Osteoblast (primary cell): ENCODE data around the gene SYNGR3. TPM values are rescaled to one million over a fixed set of nuclear protein-coding genes. Genes with fewer than 3 reads are reported as not detected.

ENCODE experiments used
- DNase-seq: peaks from one replicate; pipeline ENCODE4 v3.0.0; 2011; ENCODE audit warnings: low spot score, mixed read lengths; ENCODE audit not compliant: insufficient read length; ENCODE audit errors: missing footprints
- H2AFZ ChIP-seq: 2 replicates; pipeline ENCODE4 v1.6.0; 2011; ENCODE audit warnings: mild to moderate bottlenecking, low read length
- H3K27ac ChIP-seq: 2 replicates; pipeline ENCODE4 v1.5.1; 2011; ENCODE audit warnings: mild to moderate bottlenecking, low read depth, low read length, moderate library complexity
- H3K27me3 ChIP-seq: 2 replicates; pipeline ENCODE4 v1.6.0; 2012; ENCODE audit warnings: mild to moderate bottlenecking, control low read depth, inconsistent platforms, low read length, moderate library complexity; ENCODE audit not compliant: insufficient read depth
- H3K36me3 ChIP-seq: 2 replicates; pipeline ENCODE4 v1.5.1; 2011; ENCODE audit warnings: mild to moderate bottlenecking, low read length, control low read depth, moderate library complexity; ENCODE audit not compliant: insufficient read depth
- H3K4me1 ChIP-seq: 2 replicates; pipeline ENCODE4 v1.5.1; 2011; ENCODE audit warnings: mild to moderate bottlenecking, low read length, control low read depth, moderate library complexity; ENCODE audit not compliant: insufficient read depth
- H3K4me2 ChIP-seq: 2 replicates; pipeline ENCODE4 v1.6.0; 2011; ENCODE audit warnings: mild to moderate bottlenecking, low read length; ENCODE audit not compliant: insufficient read depth
- H3K4me3 ChIP-seq: fragments of 200-600 bp; sonication (generic); 3 replicates; pipeline ENCODE4 v1.5.1; 2012; ENCODE audit warnings: mild to moderate bottlenecking, low read length, inconsistent platforms; ENCODE audit not compliant: insufficient read depth
- H3K79me2 ChIP-seq: 2 replicates; pipeline ENCODE4 v1.6.0; 2012; ENCODE audit warnings: mild to moderate bottlenecking, low read length, control low read depth, inconsistent platforms; ENCODE audit not compliant: insufficient read depth
- H3K9me3 ChIP-seq: 2 replicates; pipeline ENCODE4 v1.5.1; 2011; ENCODE audit warnings: low read depth, low read length, control low read depth
- H4K20me1 ChIP-seq: 2 replicates; pipeline ENCODE4 v1.6.0; 2012; ENCODE audit warnings: mild to moderate bottlenecking, low read length, control low read depth; ENCODE audit not compliant: insufficient read depth
- total RNA-seq: library from RNA; depleted of rRNA; stranded (reverse); fragments of >200 nt; gene quantifications from 2 replicates; pipeline ENCODE4 v1.2.3, GENCODE V29; 2012
- TF ChIP-seq, protein P1 (sequence below): IDR thresholded peaks from 2 replicates; pipeline ENCODE4 v1.5.1; 2011; ENCODE audit warnings: mild to moderate bottlenecking, low read depth, low read length, moderate library complexity; ENCODE audit errors: extremely low read depth

Gene SYNGR3
- total RNA-seq, 1 donor: under 0.01 TPM

- peaks cover 35% of the 10 kb centered on the region for H4K20me1 ChIP-seq
- no peaks in the 10 kb centered on the region for H3K9me3 ChIP-seq
- peak overlapping the region; percentile 91 for H3K4me3 ChIP-seq
- TF ChIP-seq, protein P1, sequence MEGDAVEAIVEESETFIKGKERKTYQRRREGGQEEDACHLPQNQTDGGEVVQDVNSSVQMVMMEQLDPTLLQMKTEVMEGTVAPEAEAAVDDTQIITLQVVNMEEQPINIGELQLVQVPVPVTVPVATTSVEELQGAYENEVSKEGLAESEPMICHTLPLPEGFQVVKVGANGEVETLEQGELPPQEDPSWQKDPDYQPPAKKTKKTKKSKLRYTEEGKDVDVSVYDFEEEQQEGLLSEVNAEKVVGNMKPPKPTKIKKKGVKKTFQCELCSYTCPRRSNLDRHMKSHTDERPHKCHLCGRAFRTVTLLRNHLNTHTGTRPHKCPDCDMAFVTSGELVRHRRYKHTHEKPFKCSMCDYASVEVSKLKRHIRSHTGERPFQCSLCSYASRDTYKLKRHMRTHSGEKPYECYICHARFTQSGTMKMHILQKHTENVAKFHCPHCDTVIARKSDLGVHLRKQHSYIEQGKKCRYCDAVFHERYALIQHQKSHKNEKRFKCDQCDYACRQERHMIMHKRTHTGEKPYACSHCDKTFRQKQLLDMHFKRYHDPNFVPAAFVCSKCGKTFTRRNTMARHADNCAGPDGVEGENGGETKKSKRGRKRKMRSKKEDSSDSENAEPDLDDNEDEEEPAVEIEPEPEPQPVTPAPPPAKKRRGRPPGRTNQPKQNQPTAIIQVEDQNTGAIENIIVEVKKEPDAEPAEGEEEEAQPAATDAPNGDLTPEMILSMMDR: no peak
- H3K27me3 ChIP-seq: no peaks in the 10 kb centered on the region
- peaks cover 22% of the 10 kb centered on the region for H3K4me1 ChIP-seq
- peaks cover 28% of the 10 kb centered on the region for H3K36me3 ChIP-seq
- H3K79me2 ChIP-seq: peaks cover 55% of the 10 kb centered on the region
- peak; percentile 61 for DNase-seq
- peak overlapping the region; percentile 93 for H3K27ac ChIP-seq
- peak overlapping the region; percentile 76 for H2AFZ ChIP-seq
- H3K4me2 ChIP-seq: peak overlapping the region; percentile 97
Measured at GRCh38 chr16:1965396-1966001, 24.3 kb upstream of the SYNGR3 start.

DNA sequence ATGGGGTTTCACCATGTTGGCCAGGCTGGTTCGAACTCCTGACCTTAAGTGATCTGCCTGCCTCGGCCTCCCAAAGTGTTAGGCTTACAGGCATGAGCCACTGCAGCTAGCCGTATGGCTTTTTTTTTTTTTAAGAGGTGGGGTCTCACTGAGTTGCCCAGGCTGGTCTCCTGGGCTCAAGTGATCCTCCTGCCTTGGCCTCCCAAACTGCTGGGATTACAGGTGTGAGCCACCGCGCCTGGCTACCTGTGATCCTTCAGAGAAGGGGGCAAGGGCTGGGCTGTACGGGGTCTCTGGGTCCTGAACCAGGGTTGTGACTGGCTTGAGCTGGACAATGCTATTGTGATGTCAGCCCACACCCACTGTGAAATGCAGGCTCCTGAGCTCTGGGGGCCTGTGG lies 23.3 kb upstream of the SYNGR3 start, which contains the start of gene RNF151:
Gene RNF151 (plus strand): TSS at position 397 of the 400 bp plus-strand sequence. CDS start 26 bp downstream, outside the sequence.
- TF ChIP-seq, protein P1: no peak

DNA sequence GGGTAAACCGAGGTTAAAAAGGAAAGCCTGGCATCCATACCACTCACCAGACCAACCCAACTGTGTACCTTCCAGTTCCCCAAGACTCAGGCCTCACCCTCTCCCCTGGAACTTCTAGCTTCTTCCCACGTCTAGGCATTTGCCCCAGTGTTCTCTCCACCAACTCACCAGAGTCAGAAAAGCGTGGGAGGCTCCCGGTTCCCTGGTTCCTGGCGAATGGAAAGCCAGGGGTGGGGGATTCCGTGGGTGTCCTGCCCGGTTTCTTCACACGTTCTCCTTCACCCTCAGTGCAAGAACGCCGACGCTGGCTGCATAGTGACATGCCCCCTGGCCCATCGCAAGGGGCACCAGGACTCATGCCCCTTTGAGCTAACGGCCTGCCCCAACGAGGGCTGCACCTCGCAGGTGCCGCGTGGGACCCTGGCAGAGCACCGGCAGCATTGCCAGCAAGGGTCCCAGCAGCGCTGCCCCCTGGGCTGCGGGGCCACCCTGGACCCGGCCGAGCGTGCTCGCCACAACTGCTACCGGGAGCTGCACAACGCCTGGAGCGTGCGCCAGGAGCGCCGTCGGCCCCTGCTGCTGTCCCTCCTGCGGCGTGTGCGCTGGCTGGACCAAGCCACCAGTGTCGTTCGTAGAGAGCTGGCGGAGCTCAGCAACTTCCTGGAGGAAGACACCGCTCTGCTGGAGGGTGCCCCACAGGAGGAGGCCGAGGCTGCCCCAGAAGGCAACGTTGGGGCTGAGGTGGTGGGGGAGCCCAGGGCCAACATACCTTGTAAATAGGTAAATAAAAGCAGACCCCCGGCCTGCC lies 21.4 kb upstream of the SYNGR3 start:
- Histone ChIP-seq H3K36me3 (peaks cover 8% of the 10 kb centered on the region), H4K20me1 (peaks cover 9% of the 10 kb centered on the region), H3K4me2 (no peak overlapping the region), H3K9me3 (no peaks in the 10 kb centered on the region), H3K4me3 (no peak overlapping the region), H3K27me3 (no peaks in the 10 kb centered on the region), H2AFZ (no peak overlapping the region), H3K79me2 (peaks cover 52% of the 10 kb centered on the region), H3K4me1 (peaks cover 24% of the 10 kb centered on the region), H3K27ac (no peak overlapping the region)
- TF ChIP-seq, protein P1: no peak
- DNase-seq: peak; percentile 64

More for the DNA sequence above, 23.3 kb upstream of the SYNGR3 start, which contains the start of gene RNF151:
- DNase-seq: peak; percentile 31
- peaks cover 25% of the 10 kb centered on the region for H3K36me3 ChIP-seq
- H2AFZ ChIP-seq: no peak within 1 kb of the TSS
- H3K4me1 ChIP-seq: peaks cover 25% of the 10 kb centered on the region
- H3K9me3 ChIP-seq: no peaks in the 10 kb centered on the region
- H3K27ac ChIP-seq: peak within 1 kb of the TSS; percentile 93
- H3K79me2 ChIP-seq: peaks cover 55% of the 10 kb centered on the region
- H3K4me2 ChIP-seq: peak within 1 kb of the TSS; percentile 97
- peaks cover 27% of the 10 kb centered on the region for H4K20me1 ChIP-seq
- H3K27me3 ChIP-seq: no peaks in the 10 kb centered on the region
- H3K4me3 ChIP-seq: peak within 1 kb of the TSS; percentile 91
